ENCODE results near the gene NID1. TPM values are rescaled to one million over a fixed set of nuclear protein-coding genes. Genes with fewer than 3 reads are reported as not detected.

NID1 gene
- total and polyA plus RNA-seq, 9 of the 15 experiments (the other 6 are each of a cell fraction or from before 2014, with no cell fraction given), result 0.22 TPM; not detected in 8

- no peak for TF ChIP-seq MAFG (tag; conservative IDR thresholded peaks at IDR 0.05)
- no peak for TF ChIP-seq CBFA2T3 (IDR thresholded peaks at IDR 0.05)
- no peak for TF ChIP-seq ZNF24 (IDR thresholded peaks at IDR 0.05)
- no peak for TF ChIP-seq PCBP2 (IDR thresholded peaks at IDR 0.05; ENCODE audit: low read depth, low read length, poor library complexity, severe bottlenecking)
- TF ChIP-seq RBM17 (IDR thresholded peaks at IDR 0.05; ENCODE audit: borderline replicate concordance, low read depth, low read length), result no peak
- TF ChIP-seq ZNF512 (tag; IDR thresholded peaks at IDR 0.05), result no peak
Observed at GRCh38 chr1:235941876-235942624, 122.8 kb downstream of the NID1 start (continued).

GRCh38 chr1:235940285-235940684 lies 124.6 kb downstream of the NID1 start:
- POLR2A ChIA-PET, result interaction anchor here (0.6 kb wide), 1 partner anchor 278 kb away, joined by 4 read pairs; no protein-coding TSS in a partner anchor
- Histone ChIP-seq H3K9ac (ENCODE audit: insufficient read depth in 1 of 2, low read depth in 2 of 2, low read length in 2 of 2) (no peak overlapping the region), H2AFZ (ENCODE audit: low read depth, low read length) (no peak overlapping the region), H3K4me2 (ENCODE audit: insufficient read depth, low read length) (no peak overlapping the region), H3K4me3 (no peak overlapping the region), H3K9me1 (ENCODE audit: control insufficient read depth, insufficient read depth, low read length) (no peaks in the 10 kb centered on the region), H3K36me3 (ENCODE audit: control insufficient read depth, insufficient read depth, low read length) (no peaks in the 10 kb centered on the region), H3K9me3 (replicated peaks; ENCODE audit: control insufficient read depth, insufficient read depth, low read depth, low read length) (no peaks in the 10 kb centered on the region), H3K79me2 (ENCODE audit: control insufficient read depth, insufficient read depth, low read length) (no peaks in the 10 kb centered on the region), H3K4me1 (replicated peaks in 1 of 2; ENCODE audit: control insufficient read depth in 2 of 2, insufficient read depth in 2 of 2, low read length in 2 of 2) (no peaks in the 10 kb centered on the region; a peak in 1 of 5 replicates), H3K27ac (ENCODE audit: extremely low read depth, low read depth, low read length) (no peak overlapping the region), H3K27me3 (ENCODE audit: control insufficient read depth in 2 of 2, insufficient read depth in 2 of 2, low read length in 2 of 2) (peaks cover 23 to 38% of the 10 kb centered on the region in 2 experiments; a peak in 4 of 5 replicates), H4K20me1 (replicated peaks; ENCODE audit: control insufficient read depth, insufficient read depth, low read length) (no peaks in the 10 kb centered on the region; the same call in 1 of the 2 replicates)
- no peak for ATAC-seq
- in situ Hi-C loops (cut with MboI) (no loop called here), intact Hi-C loops (cut with micrococcal nuclease) (no loop called here)
- TF ChIP-seq ZNF695 (CRISPR knock-in tag; IDR thresholded peaks at IDR 0.05), result no peak
- TF ChIP-seq MEIS2 (IDR thresholded peaks at IDR 0.05; ENCODE audit: partially characterized antibody), result no peak
- 0% methylated on average over 6 of the region's 6 CpGs for WGBS (ENCODE audit: insufficient coverage, low coverage, missing lambda C conversion rate)
- FAIRE-seq, result no peak
- no peak for DNase-seq (ENCODE audit: extremely low read depth in 1 of 4, low spot score in 3 of 4)
- BruUV-seq (replicated peaks), result no TSS peak
- CTCF ChIA-PET (ENCODE audit: low intra/inter-chr PET ratio), result no interaction called here

Data from K562 (cell line).